ENCODE results near the gene SEMA6A.
"Not testable (repeated sequence)": the region's sequence is repeated elsewhere in the genome, so short reads cannot be mapped to it uniquely, and the experiment has no call there.

SEMA6A gene

DNA sequence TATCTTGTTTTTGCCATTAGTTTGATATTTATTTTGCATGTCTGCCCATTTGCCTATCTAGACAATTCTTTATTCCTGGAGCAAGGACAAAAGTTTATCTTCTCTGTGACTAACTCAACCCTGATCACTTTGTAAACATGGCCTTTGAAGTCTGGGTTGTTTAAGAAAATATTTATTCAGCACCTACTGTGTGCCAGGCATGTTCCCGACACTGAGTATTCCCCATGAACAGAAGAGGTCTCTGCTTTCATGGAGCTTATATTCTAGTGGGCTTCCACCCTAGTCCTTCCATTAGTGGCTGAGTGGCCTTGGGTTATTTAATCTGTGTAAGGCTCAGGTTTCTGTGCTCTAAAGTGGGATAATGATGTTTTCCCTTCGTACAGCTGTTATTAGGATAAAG lies 49.7 kb downstream of the SEMA6A start:
- no peaks in the 10 kb centered on the region for H3K4me1 Mint-ChIP-seq (ENCODE audit: low read depth)
- no peaks in the 10 kb centered on the region for H3K36me3 Mint-ChIP-seq (ENCODE audit: low read depth)
- no peaks in the 10 kb centered on the region for H3K27me3 Mint-ChIP-seq
- no peaks in the 10 kb centered on the region for H3K9me3 Mint-ChIP-seq
- H3K4me3 Mint-ChIP-seq: no peak overlapping the region
- H3K27ac Mint-ChIP-seq: no peak overlapping the region

DNA sequence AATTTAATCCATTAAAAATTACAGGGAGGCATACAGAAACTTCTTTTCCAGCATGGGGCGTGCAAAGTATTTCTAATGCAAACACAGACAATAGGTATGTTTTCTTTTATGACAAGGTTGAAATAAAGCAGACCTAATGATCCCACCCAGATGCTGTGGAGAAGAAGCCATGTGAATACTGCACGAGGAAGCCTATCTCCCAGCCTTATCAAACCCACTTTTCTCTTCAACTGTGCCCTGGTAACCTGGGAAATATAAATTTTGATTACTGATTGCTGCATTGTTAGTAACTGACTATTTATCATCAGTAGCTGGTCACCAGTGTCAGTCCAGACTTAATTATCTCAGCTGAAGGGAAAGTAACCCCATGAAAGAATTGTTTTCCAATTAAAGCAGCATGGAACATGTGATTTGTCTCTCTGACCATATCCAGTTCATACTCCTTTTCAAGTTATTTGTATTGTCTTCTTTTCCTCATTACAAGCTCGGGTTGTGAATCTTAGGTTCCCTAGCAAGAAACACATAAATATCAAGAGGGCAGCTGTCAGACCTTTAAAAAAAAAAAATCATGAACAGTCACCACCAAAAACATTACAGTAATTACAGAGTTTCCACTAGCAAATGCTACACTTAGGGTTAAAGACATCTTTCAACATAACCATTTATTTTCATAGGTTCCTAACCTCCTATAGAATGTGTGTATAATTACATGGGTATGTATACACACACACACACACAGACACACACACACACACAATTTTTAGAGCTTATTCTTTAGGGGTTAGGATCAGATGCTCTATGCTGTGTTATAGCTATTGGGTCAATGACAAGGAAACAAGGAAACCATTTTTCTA lies 50.3 kb downstream of the SEMA6A start:
- Mint-ChIP-seq H3K36me3 (ENCODE audit: low read depth) (no peaks in the 10 kb centered on the region), H3K4me3 (no peak overlapping the region)

DNA sequence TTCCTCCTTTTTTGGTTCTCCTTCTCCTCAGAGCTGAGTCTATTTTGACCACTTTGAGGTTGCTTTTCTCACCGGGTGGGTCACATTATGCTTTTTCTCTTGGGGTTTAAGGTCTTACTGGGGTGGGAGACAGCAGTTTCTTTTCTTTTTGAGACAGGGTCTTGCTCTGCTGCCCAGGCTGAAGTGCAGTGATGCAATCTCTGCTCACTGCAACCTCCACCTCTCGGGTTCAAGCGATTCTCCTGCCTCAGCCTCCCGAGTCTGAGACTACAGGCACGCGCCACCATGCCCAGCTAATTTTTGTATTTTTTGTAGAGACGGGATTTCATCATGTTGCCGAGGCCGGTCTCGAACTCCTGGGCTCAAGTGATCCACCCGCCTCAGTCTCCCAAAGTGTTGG lies 51.4 kb downstream of the SEMA6A start:
- H3K27ac Mint-ChIP-seq; H3K27me3 Mint-ChIP-seq; H3K4me3 Mint-ChIP-seq; H3K9me3 Mint-ChIP-seq; H3K4me1 Mint-ChIP-seq (ENCODE audit: low read depth); H3K36me3 Mint-ChIP-seq (ENCODE audit: low read depth): not testable (repeated sequence)

More for the DNA sequence above, 50.3 kb downstream of the SEMA6A start:
- Mint-ChIP-seq H3K27ac (no peak overlapping the region), H3K4me1 (ENCODE audit: low read depth) (no peaks in the 10 kb centered on the region), H3K9me3 (no peaks in the 10 kb centered on the region), H3K27me3 (no peaks in the 10 kb centered on the region)

DNA sequence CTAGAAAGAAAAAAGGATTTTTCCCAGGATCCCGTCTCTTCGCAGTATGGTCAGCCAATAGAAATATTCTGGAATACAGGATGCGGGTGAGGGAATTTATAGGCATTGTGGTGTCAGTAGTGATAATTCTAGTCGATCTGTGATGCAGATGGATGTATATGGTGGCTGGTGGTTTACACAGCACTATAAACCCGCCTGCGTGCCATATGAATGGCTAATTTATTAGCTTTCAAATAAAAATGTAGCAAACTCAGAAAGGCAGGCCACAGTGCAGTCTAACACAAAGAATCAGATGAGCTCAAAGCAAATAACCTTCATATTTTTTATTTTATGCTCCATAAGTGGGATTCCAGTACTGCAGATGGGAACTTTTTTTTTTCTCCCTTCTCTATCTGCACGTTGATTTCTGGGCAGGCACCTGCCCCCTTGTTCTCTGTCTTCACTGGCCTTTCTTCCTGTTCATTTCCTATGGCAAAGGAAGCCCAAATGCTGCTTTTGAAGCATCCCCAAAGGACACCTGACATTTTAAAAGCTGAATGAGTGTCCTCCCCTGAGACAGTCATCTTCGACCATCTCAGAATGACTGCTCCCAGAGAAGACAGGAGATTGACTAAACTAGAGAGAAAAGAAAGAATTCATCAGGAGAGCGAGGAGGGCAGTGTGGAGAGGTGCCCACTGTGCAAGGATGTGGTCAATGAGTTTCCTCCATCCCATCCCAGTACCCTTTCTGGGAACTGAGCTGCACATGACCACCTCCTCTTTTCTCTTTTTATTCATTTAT lies 52.1 kb downstream of the SEMA6A start:
- H3K27ac Mint-ChIP-seq: no peak overlapping the region
- H3K27me3 Mint-ChIP-seq: no peaks in the 10 kb centered on the region
- no peak overlapping the region for H3K4me3 Mint-ChIP-seq
- H3K4me1 Mint-ChIP-seq (ENCODE audit: low read depth): no peaks in the 10 kb centered on the region
- H3K9me3 Mint-ChIP-seq: no peaks in the 10 kb centered on the region
- H3K36me3 Mint-ChIP-seq (ENCODE audit: low read depth): no peaks in the 10 kb centered on the region

DNA sequence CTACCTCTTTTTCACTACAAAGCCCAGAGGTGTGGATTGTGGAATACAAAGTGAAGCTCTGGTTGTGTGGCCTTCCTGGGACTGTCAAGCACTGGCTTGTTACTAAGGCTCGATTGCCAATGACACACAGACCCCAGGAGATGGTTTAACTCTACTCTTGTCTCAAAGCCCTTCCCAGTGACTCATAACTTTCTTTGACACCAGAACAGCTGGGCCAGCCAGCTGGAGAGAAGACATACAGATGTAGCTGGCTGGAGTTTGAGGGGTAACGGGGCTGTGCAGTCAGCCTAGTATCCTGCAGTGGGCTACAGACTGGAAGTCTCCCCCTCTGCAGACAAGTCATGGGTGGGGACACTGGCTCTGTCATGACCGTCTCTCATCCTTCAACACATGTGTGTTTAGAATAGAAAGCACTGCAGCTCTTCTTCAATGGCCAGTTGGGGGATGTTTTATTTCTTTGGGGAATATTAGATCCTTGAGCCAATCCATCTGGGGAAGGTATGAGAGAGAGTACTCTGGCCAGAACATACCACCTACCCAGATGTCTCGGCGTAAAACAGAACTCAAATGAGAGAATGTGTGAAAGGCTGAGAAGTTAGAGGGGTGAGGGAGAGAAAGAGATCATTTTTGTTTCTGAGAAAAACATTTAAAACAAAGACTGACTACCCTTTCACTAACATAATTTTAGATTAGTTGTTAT lies 53.3 kb downstream of the SEMA6A start:
- no peaks in the 10 kb centered on the region for H3K9me3 Mint-ChIP-seq
- no peak overlapping the region for H3K4me3 Mint-ChIP-seq
- no peaks in the 10 kb centered on the region for H3K4me1 Mint-ChIP-seq (ENCODE audit: low read depth)
- H3K36me3 Mint-ChIP-seq (ENCODE audit: low read depth): no peaks in the 10 kb centered on the region
- H3K27ac Mint-ChIP-seq: no peak overlapping the region
- H3K27me3 Mint-ChIP-seq: no peaks in the 10 kb centered on the region

DNA sequence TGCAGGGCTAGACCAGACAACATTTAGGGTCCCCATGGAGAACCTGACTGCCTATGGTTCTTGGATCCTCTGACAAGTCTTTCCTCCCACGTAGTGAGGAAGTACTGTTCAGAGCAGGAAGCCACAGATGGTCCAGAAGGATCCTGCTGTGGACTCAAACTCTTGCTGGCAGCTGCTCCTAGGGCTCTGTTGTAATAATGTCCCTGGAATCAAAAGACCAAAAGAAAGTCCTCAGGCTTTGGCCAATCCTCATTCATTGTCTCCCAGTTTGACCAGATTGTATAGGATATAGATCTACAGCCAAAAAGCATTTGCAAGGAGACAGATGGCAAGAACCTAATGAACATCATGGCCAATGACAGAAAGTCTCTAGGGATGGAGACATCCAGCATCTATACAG lies 53.9 kb downstream of the SEMA6A start:
- Mint-ChIP-seq H3K27me3 (no peaks in the 10 kb centered on the region), H3K27ac (no peak overlapping the region), H3K4me3 (no peak overlapping the region), H3K36me3 (ENCODE audit: low read depth) (no peaks in the 10 kb centered on the region), H3K4me1 (ENCODE audit: low read depth) (no peaks in the 10 kb centered on the region), H3K9me3 (no peaks in the 10 kb centered on the region)

- Mint-ChIP-seq H3K4me1 (ENCODE audit: low read depth) (no peaks in the 10 kb centered on the region), H3K4me3 (no peak overlapping the region), H3K36me3 (ENCODE audit: low read depth) (peaks cover 4% of the 10 kb centered on the region), H3K27me3 (no peaks in the 10 kb centered on the region), H3K27ac (no peak overlapping the region), H3K9me3 (peaks cover 4% of the 10 kb centered on the region)
Measured at GRCh38 chr5:116518423-116518822, 56.2 kb downstream of the SEMA6A start.

DNA sequence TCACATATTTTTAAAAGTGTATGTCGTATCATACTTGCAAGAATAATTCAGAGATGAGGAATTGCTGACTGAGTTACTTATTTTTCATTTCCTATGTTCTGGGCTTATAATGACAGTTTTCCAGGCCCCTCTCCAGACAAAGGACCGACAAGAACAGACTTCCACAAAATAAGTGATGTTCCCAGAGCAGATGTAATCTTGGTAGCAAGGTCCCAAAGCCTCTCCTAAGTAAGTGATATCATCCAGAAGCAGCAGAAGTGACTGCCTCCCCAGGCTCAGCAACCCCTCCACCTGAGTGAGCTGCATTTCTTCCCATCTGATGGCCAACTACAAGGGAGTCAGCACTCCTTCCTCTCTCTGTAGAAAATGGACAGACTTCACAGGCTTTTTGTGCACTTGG lies 57.1 kb downstream of the SEMA6A start:
- Mint-ChIP-seq H3K4me3 (no peak overlapping the region), H3K9me3 (peaks cover 4% of the 10 kb centered on the region), H3K27me3 (no peaks in the 10 kb centered on the region), H3K36me3 (ENCODE audit: low read depth) (peaks cover 4% of the 10 kb centered on the region), H3K27ac (no peak overlapping the region), H3K4me1 (ENCODE audit: low read depth) (no peaks in the 10 kb centered on the region)

- Mint-ChIP-seq H3K27ac (no peak overlapping the region), H3K27me3 (no peaks in the 10 kb centered on the region), H3K4me1 (ENCODE audit: low read depth) (no peaks in the 10 kb centered on the region), H3K9me3 (peaks cover 4% of the 10 kb centered on the region), H3K36me3 (ENCODE audit: low read depth) (peaks cover 4% of the 10 kb centered on the region), H3K4me3 (no peak overlapping the region)
Measured at GRCh38 chr5:116516021-116516420, 58.6 kb downstream of the SEMA6A start.

DNA sequence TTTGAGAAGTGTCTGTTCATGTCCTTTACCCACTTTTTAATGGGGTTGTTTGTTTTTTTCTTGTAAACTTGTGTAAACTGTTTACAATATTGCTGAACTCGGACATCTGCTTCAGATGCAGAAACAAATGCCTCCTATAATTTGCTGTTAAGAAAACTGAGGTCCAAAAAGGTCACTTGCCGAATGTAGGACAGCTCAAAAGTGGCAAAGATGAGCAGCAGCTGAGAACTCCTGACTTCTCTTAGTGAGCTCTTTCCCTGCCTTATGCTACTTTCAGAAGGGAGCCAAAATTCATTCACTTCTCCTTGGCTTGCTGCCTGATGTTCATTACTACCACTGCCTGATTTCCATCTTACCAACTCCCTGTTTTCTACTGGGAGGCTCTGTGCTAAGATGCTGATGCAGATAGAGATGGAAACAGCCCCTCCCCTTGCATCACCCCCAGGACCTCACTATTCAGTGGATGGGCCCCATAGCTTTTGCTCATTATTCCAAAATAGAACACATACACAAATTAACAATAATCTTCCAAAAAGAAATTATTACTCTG lies 60.1 kb downstream of the SEMA6A start:
- peaks cover 4% of the 10 kb centered on the region for H3K9me3 Mint-ChIP-seq
- H3K27ac Mint-ChIP-seq: no peak overlapping the region
- no peaks in the 10 kb centered on the region for H3K4me1 Mint-ChIP-seq (ENCODE audit: low read depth)

GRCh38 chr5:116510517-116510916 lies 64.1 kb downstream of the SEMA6A start:
- H3K27ac Mint-ChIP-seq: no peak overlapping the region
- no peaks in the 10 kb centered on the region for H3K4me1 Mint-ChIP-seq (ENCODE audit: low read depth)
- H3K9me3 Mint-ChIP-seq: peaks cover 4% of the 10 kb centered on the region
- H3K36me3 Mint-ChIP-seq (ENCODE audit: low read depth): peaks cover 4% of the 10 kb centered on the region
- H3K4me3 Mint-ChIP-seq: no peak overlapping the region
- H3K27me3 Mint-ChIP-seq: no peaks in the 10 kb centered on the region

More for the DNA sequence above, 60.1 kb downstream of the SEMA6A start:
- H3K4me3 Mint-ChIP-seq: no peak overlapping the region
- H3K36me3 Mint-ChIP-seq (ENCODE audit: low read depth): peaks cover 4% of the 10 kb centered on the region
- no peaks in the 10 kb centered on the region for H3K27me3 Mint-ChIP-seq

GRCh38 chr5:116509483-116510244 lies 65.0 kb downstream of the SEMA6A start:
- no peaks in the 10 kb centered on the region for H3K4me1 Mint-ChIP-seq (ENCODE audit: low read depth)
- no peak overlapping the region for H3K4me3 Mint-ChIP-seq
- H3K27ac Mint-ChIP-seq: no peak overlapping the region
- H3K36me3 Mint-ChIP-seq (ENCODE audit: low read depth): peaks cover 4% of the 10 kb centered on the region
- peaks cover 4% of the 10 kb centered on the region for H3K9me3 Mint-ChIP-seq
- no peaks in the 10 kb centered on the region for H3K27me3 Mint-ChIP-seq

- H3K4me1 Mint-ChIP-seq (ENCODE audit: low read depth): no peaks in the 10 kb centered on the region
- H3K27ac Mint-ChIP-seq: no peak overlapping the region
- peaks cover 4% of the 10 kb centered on the region for H3K36me3 Mint-ChIP-seq (ENCODE audit: low read depth)
- H3K27me3 Mint-ChIP-seq: no peaks in the 10 kb centered on the region
- H3K9me3 Mint-ChIP-seq: peaks cover 4% of the 10 kb centered on the region
- H3K4me3 Mint-ChIP-seq: no peak overlapping the region
Measured at GRCh38 chr5:116508835-116509234, 65.8 kb downstream of the SEMA6A start.

DNA sequence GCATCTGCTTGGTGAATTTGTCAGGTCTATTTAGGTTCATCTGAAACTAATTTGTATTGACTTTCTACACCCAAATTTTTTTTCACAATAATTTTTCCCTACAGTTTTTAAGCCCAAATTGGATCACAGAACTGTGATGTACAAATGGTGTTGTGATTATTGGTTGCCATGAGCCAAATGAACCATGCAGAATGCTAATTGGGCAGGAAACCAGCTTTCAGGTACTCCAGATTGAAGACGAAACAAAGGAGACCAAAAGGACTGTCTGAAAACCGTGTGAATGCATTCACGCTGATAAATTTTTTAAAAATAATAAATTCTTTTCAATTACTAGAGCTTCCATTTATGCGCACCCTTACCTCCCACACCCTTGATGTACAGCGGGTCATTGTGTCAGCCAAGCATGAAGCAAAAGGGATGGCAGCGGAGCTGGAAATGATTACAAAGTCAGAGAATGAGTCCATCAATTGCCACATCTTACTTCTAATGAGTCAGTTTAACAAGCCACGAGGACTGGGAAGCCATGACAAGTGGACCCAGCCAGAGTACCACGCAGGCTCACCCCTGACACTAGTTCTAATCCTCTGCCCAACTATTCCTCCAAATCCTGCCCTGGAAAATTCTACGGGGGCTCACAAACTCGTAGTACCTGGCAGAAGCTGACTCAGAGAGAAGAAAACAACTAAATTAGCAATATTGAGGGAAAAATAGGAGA lies 66.5 kb downstream of the SEMA6A start:
- Mint-ChIP-seq H3K9me3 (no peaks in the 10 kb centered on the region), H3K4me1 (ENCODE audit: low read depth) (no peaks in the 10 kb centered on the region), H3K36me3 (ENCODE audit: low read depth) (peaks cover 3% of the 10 kb centered on the region), H3K27me3 (no peaks in the 10 kb centered on the region), H3K27ac (no peak overlapping the region), H3K4me3 (no peak overlapping the region)

Data from stimulated activated naive CD8-positive, alpha-beta T cell treated with anti-CD3 and anti-CD28 coated beads, Interleukin-15, Interleukin-2, amounts not matched to agents 100 ng/mL and 50 ng/mL, for 24 hours (primary cell).